HG03139 (cell line): Measurements from ENCODE around the gene TMPRSS3.

ENCODE experiments used
- ATAC-seq: cut with Tn5 transposase; IDR thresholded peaks from one replicate; pipeline ENCODE4 v1.9.1; 2021; ENCODE audit not compliant: unreplicated experiment

Gene TMPRSS3

DNA sequence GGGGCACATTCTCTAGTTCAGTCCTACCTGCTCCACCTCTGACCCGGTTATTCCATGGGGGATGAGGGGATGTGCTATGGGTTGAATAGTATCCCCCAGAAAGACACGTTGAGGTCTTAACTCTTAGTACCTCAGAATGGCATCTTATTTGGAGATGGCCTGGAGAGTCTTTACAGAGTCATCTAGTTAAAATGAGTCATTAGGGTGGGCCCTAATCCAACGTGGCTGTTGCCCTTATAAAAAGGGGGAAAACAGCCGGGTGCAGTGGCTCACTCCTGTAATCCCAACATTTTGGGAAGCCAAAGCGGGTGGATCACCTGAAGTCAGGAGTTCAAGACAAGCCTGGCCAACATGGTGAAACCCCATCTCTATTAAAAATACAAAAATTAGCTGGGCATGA lies 5.7 kb downstream of the TMPRSS3 start:
- ATAC-seq, result no peak

DNA sequence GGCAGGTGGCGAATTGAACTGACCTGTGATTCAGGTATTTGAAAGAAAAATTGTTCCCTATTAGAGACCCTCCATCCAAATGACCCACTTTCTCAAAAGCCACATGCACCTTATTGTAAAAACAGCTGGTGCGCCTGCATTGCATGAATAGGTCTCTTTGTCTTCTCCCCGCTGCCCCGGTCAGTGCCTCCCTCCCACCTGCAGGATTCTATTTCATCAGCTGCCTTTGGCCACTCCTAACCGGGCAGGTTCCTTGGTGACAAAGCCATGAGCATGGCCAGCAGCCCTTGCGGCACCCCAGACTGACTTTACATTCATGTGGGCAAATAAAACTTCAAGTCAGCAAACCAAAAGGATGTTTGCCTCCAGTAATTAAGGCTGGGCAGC lies 6.4 kb downstream of the TMPRSS3 start:
- no peak for ATAC-seq

DNA sequence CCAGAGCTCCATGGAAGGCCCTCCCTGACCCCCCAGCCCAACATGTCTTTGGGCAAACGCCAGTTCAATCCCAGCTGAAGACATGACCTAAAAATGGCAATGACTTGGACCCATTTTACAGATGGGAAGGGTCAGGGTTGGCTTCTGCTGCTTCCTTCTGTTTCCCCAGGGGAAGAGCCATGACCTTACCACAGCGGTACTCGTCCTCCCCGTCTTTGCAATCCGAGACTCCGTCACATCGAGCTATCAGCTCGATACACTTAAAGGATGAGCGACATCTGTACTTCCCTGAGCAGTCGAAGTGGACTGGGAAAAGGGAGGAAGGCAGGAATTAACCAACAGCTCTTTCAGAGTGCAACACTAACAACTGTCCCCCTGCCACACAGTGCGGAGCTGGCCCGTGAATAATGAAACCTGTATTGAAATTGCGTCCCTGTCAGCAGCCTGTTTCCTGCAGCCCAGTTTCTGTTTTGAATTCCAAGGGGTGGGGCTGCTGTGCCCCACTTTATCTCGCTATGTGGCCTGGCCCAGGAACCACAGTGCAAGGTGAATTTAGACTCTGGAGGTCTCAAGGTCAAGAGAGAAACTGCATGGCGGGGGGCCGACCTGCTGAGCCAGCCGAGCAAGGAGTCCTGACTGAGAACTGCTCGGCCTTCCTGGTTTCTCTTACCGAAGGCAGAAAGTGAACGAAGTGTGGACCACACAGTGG lies 7.0 kb downstream of the TMPRSS3 start:
- no peak for ATAC-seq

DNA sequence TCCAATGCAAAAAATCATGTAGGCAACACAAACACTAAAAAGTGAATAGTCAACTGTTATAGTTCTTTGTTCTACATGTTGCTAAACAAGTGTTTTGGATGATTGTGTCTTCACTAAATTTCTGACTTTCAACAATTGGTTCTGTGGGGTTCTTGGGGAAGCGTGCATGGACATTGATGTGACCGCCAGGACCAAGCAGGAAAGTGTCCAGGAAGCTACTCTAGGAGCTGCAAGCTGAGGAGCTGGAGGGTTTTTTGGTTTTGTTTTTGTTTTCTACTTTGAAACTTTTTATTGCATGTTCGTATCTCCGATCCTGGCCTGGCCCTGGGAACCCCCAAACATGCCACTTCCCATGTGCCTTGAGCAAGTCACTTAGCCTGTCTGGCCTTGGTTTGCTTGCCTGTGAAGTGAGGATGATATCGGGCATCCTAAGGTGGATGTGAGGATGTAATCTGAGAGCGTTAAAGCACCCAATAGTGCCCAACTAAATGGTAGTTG lies 8.0 kb downstream of the TMPRSS3 start:
- no peak for ATAC-seq

DNA sequence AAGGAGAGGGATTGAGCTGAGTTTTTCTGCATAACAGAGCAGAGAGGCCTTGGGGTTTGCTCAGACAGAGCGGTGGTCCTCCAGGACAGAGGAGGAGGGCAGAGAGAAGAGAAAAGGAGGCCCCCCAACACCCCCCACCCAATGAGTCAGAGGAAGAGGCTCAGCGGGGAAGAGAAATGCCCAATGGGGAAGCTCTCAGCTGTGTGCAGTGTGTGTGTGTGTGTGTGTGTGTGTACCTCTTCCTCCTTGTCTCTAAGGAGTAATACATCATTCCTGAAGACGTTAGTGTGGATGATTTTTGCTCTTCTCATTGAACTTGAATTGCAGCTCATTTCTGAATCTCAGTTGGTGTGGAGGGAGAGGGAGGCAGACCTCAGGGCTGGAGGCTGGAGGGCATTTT lies 8.7 kb downstream of the TMPRSS3 start:
- ATAC-seq, result no peak

DNA sequence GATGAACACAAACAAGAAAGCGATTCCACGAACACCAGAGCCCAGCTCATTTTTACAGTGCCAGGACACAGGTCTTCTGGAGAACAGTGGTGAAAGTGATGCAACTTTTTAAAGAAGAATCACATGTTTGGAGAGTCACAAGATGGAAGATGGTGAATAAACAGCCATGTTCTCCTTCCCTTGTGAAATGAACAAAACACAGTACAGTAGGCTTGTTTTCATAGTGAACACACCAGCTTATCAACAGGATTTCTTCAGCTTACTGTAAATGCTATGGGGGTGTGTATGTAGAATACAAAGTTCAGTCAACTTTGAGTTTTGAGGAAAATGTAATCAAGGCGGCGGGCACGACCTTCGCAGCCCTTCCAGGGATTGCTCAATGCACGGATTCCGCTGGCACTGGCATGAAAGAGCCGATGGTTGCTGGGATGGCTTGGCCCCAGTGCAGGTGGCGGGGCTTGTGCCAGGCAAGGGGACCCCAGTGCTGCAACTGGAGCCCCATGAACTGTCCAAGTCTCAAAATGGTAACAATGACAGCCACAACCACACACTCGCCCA lies 9.7 kb downstream of the TMPRSS3 start:
- ATAC-seq, result no peak

DNA sequence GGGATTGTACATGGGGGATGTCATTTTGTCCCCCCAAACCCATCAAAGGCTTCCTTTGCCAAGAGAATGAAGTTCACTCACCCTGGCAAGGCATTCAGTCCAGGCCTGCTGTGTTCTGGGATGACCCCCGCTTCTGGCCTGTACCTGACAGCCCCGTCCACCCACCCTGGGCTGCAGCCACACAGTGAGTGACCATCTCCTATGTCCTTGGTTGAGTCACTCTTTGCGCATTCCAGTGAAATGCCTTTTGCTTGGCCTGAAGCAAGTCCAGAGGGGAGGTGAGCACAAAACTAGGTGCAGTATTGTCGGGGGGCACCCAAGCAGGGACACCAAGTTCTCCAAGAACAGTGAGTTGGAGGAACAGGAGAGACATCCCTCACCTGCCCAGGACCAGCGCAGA lies 10.2 kb downstream of the TMPRSS3 start:
- no peak for ATAC-seq

DNA sequence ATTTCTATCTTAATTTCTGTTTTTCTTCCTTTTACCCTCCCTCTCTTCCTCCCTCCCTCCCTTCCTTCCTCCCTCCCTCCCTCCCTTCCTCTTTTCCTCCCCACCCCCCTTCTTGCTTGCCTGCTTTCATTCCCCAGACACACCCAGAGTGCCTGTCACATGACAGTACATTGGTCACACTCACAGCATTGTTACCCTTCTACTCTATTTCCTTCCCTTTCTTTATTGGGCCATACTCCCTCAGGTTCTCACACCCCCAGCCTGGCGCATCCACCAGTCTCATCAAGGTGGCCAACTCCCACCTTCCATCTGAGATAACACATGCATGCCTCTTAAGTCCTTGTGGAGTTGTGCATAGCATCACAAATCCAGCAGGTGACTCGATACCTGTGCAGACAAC lies 10.9 kb downstream of the TMPRSS3 start:
- ATAC-seq, result no peak

DNA sequence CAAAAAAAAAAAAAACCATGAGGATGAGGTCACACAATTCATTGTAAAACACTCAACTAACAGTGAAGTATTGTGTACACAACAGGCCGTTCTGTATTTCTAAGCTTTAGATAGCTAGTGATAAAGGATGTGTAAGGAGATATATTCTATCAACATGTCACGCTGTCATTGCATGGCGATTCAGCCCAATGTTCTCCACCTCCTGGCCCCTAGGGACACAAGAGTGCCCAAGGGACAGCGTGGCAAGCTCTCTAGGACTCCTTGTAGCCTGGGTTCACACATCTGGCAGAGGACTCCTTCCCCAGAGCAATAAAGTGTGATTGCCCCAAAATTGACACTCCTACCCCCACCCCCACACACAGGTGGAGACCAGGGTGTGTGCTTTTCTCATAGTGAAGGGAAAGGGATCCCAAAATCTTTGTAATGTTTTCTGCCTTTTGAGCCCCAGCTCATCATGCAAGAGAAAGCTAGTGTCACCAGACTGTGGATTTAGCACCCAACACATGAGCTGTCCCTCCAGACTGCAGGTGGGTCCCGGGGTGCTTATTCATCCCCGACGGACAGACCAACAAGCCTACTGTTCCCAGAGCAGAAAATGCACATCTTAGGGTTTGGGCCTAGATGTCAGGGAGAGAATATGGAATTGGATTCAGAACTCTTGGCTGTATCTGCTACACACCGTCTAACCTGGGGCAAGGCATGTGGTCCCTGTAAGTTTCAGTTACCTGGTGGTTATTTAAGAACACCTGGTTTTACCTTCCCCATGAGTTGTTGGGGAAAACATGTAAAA lies 11.5 kb downstream of the TMPRSS3 start:
- no peak for ATAC-seq

DNA sequence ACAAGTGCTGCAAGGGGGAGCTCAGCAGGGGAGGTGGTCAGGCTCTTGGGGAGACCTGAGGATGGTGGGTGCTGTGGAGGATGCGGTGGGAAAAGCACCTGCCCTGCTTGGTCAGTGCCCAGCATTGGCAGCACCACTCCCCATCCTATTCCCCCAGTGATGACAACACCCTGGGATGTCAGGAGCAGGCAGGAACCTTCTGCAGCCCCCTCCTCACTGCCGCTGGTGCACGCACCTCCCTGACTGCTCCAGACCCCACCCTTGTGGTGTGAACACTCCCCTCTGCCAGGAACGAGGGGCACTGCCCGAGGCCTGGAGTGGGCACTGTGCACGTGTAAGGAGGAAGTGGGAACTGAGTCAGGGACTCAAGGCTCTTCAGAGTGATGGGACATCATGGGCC lies 12.5 kb downstream of the TMPRSS3 start:
- no peak for ATAC-seq

DNA sequence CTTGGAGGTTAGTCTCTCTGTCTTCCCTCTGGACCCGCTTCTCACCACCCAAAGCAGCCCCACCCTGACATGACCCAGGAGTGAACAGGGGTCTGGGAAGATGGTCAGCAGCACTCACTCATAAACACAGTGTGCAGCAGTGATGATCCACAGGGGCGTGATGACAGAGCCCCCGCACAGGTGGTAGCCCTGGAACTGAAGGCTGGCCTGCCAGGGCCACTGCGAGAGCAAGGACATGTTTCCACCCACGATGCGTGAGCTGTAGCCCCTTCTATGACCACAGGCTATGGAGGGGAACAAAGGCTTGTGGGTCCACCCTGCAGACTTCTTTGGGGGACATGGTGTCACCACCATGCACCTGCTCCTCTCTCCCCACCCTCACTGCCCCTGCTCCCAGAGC lies 12.9 kb downstream of the TMPRSS3 start:
- no peak for ATAC-seq

DNA sequence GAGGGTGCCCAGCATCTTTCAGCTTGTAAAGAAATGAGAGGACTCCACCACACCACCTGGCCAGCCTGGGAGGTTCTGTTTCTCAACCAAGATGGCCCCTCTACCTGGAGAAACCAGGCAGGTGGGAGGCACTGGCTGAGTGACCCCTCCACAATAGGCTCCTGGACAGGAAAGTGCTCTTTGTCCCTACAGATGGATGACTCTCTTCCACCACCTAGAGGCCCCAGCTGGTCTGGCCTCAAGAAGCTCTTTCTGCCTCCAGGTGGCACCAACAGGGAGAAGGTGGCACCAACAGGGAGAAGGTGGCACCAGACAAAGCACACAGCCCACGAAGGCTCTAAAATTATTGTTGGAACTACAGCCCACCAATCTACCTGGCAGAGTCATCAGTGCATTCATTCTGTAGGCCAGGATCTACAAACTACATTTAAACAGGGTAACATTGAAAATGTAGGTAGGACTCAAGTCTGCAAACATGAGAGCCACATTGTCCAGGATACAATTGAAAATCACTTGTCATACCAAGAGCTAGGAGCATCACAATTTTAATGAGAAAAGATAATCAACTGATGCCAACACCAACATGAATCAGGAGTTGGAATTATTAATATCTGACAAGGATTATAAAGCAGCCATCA lies 14.4 kb downstream of the TMPRSS3 start:
- no peak for ATAC-seq

DNA sequence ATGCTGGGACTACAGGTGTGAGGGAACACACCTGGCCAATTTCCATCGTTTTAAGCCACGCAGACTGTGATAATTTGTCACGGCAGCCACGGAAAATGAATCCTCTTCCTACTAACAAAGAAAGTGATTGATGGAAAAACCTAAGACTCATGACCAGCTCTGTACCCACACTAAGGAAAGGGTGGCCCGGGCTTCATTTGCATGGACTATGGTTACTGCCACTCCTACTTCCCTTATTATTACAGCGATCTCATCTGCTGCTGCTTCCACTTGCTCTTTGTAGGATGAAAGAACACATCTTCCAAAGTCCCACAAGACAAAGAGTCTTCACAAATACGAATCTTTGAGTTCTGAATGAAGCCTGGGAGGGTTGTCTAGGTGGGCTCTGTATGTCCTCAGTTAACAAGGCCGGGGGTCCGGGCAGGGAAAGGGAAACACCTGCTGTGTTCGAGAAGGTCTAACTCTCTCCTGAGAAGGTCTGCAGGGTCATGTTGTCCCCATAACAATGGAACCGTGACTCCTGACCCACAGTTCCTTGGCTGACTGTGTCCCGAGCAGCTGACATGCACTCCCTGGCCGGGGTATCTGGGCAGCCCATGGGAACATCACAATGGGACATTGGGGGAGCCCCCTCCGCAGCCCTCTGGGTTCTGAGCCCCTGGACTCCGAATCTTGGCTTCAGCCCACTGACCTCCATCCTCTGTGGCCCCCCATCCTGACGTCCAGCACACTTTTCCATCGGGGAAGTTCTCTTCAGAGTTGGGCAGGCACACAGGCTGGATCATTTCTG lies 16.2 kb downstream of the TMPRSS3 start:
- ATAC-seq, result no peak

DNA sequence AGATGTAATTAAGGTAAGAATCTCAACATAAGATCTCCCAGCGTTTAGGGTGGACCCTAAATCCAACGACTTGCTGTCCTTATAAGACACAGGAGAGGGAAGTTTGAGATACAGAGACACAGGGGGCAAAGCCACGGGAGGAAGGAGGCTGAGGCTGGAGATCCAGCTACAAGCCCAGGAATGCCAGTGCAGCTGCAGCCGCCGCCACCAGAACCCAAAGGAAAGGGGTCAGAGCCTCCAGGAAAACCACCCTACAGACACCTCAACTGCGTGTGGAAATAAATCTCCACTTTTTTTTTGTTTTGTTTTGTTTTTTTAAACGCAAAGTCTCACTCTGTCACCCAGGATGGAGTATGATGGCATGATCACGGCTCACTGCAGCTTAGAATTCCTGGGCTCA lies 17.4 kb downstream of the TMPRSS3 start:
- no peak for ATAC-seq

DNA sequence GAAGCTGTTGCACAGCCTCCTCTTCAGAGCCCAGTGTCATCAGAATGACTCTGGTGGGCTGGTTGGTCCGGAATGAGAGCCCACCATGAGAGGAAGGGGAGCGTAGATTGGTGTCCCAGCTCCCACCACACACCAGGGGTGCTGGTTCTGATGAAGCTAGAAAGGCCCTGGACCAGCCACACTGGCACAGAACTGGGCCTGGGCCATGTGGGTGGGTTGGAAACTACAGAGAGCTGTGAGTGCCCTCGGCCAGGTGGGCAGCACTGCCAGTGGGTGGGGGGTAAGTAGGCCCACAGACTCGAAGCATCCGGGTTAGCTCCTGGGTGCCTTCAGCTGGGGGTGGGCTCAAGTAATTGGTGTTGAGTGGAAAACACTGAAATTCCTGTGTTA lies 17.9 kb downstream of the TMPRSS3 start:
- no peak for ATAC-seq

DNA sequence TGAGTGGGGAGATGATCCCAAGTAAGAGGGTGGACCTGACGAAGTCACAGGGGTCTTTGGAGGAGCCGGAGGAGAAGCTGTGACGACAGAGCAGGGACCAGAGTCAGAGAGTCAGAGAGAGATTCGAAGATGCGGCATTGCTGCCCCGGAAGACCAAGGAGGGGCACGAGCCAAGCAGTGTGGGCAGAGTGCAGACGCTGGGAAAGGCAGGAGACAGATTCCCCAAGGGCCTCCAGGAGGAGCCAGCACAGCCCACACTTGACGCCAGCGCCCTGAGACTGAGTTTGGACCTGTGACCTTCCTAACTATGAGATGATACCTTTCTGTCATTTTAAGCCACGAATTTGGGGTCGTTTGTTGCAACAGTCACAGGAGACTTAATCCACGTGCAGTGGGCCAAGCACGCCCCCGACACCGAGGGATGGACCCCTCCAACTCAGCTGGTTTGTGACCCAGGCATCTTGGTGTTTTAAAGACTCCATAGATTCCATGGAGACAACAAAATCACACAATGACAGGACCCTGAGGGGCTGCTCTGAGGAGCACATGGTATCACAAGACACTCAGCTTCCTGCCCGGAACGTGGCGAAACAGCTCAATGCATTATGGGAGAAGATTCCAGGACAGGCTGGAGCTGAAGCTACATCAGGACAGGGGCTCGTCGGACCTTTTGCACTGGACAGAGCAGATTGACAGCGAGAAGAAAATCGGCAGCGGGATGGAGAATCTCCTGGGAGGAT lies 18.5 kb downstream of the TMPRSS3 start:
- ATAC-seq, result no peak

DNA sequence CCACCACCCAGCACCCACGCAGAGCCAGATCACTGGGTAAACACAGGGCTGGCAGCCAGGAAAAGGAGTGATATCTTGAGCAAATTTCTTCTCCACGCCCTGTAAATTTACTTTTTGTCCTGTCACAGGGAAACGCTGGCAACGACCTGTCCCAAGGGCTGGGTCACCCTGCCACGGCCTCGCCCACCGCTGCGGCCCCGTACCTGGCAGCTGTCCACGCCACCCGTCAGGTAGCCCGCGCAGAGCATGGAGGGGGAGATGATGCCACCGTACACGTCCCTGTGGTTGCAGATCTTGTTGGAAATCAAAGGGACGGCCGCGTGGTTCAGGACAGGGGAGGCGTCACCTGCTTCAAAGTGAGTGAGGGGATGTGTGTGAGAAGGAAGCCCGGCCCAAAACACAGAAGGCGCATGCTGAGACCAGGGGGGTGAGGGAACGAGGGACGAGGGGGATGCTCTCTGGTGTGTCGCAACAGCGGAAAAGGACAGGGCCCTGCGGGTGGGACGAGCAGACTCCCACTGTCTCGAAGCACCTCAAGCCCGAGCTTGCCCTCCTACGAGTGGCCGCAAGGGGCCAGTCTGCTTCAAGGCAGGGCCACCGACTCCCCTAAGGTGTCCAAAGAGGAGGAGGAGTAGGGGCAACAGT lies 19.4 kb downstream of the TMPRSS3 start:
- no peak for ATAC-seq

DNA sequence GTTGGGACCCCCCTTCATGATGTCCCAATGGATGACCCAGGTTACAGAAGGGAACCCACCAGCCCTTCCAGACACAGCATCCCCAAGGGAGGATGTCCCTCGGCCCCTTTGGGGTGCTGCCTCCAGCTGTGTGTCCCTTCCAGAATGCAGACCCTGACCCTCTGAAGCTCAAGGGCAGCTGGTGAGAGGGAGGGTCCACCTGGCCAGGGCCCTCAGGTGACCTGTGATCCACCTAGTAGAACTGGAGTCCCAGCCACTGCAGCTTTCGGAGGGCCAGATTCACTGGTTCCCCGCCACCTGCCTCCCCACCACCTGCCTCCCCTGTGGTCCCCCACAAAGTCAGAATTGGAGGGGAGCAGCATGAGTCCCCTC lies 19.9 kb downstream of the TMPRSS3 start:
- ATAC-seq, result no peak

DNA sequence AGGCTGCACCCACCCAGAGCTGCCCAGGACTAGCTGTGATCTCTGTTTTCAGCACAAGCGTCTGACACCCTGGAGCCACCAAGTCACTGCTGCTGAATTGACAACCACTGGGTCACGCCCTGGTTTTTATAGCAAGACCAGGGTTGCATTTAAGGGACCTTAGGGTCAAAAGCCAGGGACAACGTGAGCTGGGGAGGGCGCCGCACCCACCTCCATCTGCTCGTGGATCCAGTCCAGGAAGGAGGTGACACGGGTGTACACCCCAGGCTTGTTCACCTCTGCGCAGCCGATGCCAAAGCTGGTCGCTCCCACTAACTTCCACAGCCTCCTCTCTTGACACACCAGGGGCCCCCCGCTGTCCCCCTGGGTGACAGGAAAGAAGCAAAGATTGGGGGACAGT lies 20.3 kb downstream of the TMPRSS3 start:
- no peak for ATAC-seq
